IMR-90 (cell line): ENCODE measurements around the gene EDEM3. TPM values are rescaled to one million over a fixed set of nuclear protein-coding genes. Genes with fewer than 3 reads are reported as not detected.

ENCODE experiments used
- ATAC-seq: fragments of 200-7000 bp; cut with Tn5 transposase; 2 replicates; pipeline ENCODE4 v1.9.1; 2020; ENCODE audit warnings: low read depth, mild to moderate bottlenecking, moderate library complexity
- BruUV-seq: library from RNA; stranded (reverse); fragments of 400-500 nt; replicated peaks from 2 replicates; lab custom pipeline; 2021; lab: Mats Ljungman, UMichigan
- CTCF ChIA-PET: fragments of 300-600 bp; formaldehyde crosslinking; extraction: SDS; loops from one replicate; lab custom pipeline; 2021; ENCODE audit warnings: antibody characterized with exemption; lab: Yijun Ruan, JAX
- POLR2A ChIA-PET: fragments of 300-600 bp; sonication (Branson Sonifier 250); formaldehyde crosslinking; loops from one replicate; lab custom pipeline; 2022; ENCODE audit warnings: antibody characterized with exemption; ENCODE audit not compliant: unreplicated experiment; lab: Charles Lee
- DNase-seq: peaks from one replicate; pipeline ENCODE4 v3.0.0; 2013
- H2AFZ ChIP-seq: replicated peaks from 2 replicates; pipeline ENCODE3; 2013; ENCODE audit warnings: low read length, mild to moderate bottlenecking; ENCODE audit not compliant: poor library complexity
- H2AK5ac ChIP-seq: 2 replicates; pipeline ENCODE4 v1.6.1; 2013; ENCODE audit warnings: low read depth, low read length, inconsistent platforms
- H2AK9ac ChIP-seq: replicated peaks from 2 replicates; pipeline ENCODE3; 2013; ENCODE audit warnings: mild to moderate bottlenecking, low read depth, low read length, moderate library complexity; ENCODE audit not compliant: poor library complexity
- H2BK120ac ChIP-seq: 2 replicates; pipeline ENCODE4 v1.6.1; 2013; ENCODE audit warnings: low read depth, low read length, inconsistent platforms
- H2BK15ac ChIP-seq: 3 replicates; pipeline ENCODE4 v1.6.1; 2013; ENCODE audit warnings: low read depth, low read length, inconsistent platforms
- H2BK20ac ChIP-seq: 2 replicates; pipeline ENCODE4 v1.6.1; 2013; ENCODE audit warnings: low read depth, mild to moderate bottlenecking, inconsistent platforms, low read length, moderate library complexity
- H2BK5ac ChIP-seq: 2 replicates; pipeline ENCODE4 v1.6.1; 2013; ENCODE audit warnings: mild to moderate bottlenecking, low read depth, low read length, inconsistent platforms; ENCODE audit not compliant: poor library complexity, severe bottlenecking
- H3K14ac ChIP-seq: replicated peaks from 2 replicates; pipeline ENCODE4 v1.6.1; 2013; ENCODE audit warnings: low read depth, low read length, inconsistent platforms
- H3K18ac ChIP-seq: 2 replicates; pipeline ENCODE4 v1.6.1; 2013; ENCODE audit warnings: low read depth, low read length, control low read depth
- H3K23ac ChIP-seq: 2 replicates; pipeline ENCODE4 v1.6.1; 2013; ENCODE audit warnings: low read depth, low read length, inconsistent platforms
- H3K27ac ChIP-seq: 2 replicates; pipeline ENCODE4 v1.5.1; 2013; ENCODE audit warnings: mild to moderate bottlenecking, control low read depth, low read length; ENCODE audit not compliant: insufficient read depth
- H3K27me3 ChIP-seq: 2 replicates; pipeline ENCODE4 v1.6.1; 2013; ENCODE audit warnings: low read length; ENCODE audit not compliant: control insufficient read depth, insufficient read depth
- H3K36me3 ChIP-seq: 2 replicates; pipeline ENCODE4 v1.6.1; 2013; ENCODE audit warnings: low read length, mixed read lengths; ENCODE audit not compliant: control insufficient read depth, insufficient read depth
- H3K4ac ChIP-seq: 2 replicates; pipeline ENCODE4 v1.6.1; 2013; ENCODE audit warnings: low read depth, low read length, inconsistent platforms
- H3K4me1 ChIP-seq: 2 replicates; pipeline ENCODE4 v1.6.1; 2013; ENCODE audit warnings: low read length, mixed read lengths; ENCODE audit not compliant: control insufficient read depth, insufficient read depth
- H3K4me2 ChIP-seq: 2 replicates; pipeline ENCODE4 v1.6.1; 2013; ENCODE audit warnings: low read depth, mild to moderate bottlenecking, control low read depth, low read length, moderate library complexity
- H3K4me3 ChIP-seq: 2 replicates; pipeline ENCODE4 v1.5.1; 2013; ENCODE audit warnings: low read depth, mild to moderate bottlenecking, control low read depth, low read length, moderate library complexity; ENCODE audit not compliant: insufficient read depth
- H3K56ac ChIP-seq: 2 replicates; pipeline ENCODE4 v1.6.1; 2013; ENCODE audit warnings: low read length, inconsistent platforms; ENCODE audit not compliant: insufficient read depth; ENCODE audit errors: extremely low read depth
- H3K79me1 ChIP-seq, 2 experiments: 2 replicates each; pipeline ENCODE4 v1.6.1; 2013; ENCODE audit warnings: low read length in 2 of 2, inconsistent platforms in 1 of 2, low read depth in 1 of 2
- H3K9ac ChIP-seq: 2 replicates; pipeline ENCODE4 v1.6.1; 2013; ENCODE audit warnings: low read depth, low read length, control low read depth
- H3K9me1 ChIP-seq: 2 replicates; pipeline ENCODE4 v1.6.1; 2013; ENCODE audit warnings: low read length, inconsistent platforms; ENCODE audit not compliant: insufficient read depth
- H3K9me3 ChIP-seq: 2 replicates; pipeline ENCODE4 v1.6.1; 2013; ENCODE audit warnings: low read length; ENCODE audit not compliant: control insufficient read depth, insufficient read depth
- H4K20me1 ChIP-seq: 2 replicates; pipeline ENCODE4 v1.6.1; 2013; ENCODE audit warnings: low read length, inconsistent platforms; ENCODE audit not compliant: insufficient read depth
- H4K5ac ChIP-seq: 2 replicates; pipeline ENCODE4 v1.6.1; 2013; ENCODE audit warnings: mild to moderate bottlenecking, low read depth, low read length, control low read depth
- H4K8ac ChIP-seq, 2 experiments: 2 replicates each; pipeline ENCODE4 v1.6.1; 2013; ENCODE audit warnings: low read depth in 2 of 2, low read length in 2 of 2, control low read depth in 1 of 2, inconsistent platforms in 1 of 2
- H4K91ac ChIP-seq: 2 replicates; pipeline ENCODE4 v1.6.1; 2013; ENCODE audit warnings: low read depth, low read length, inconsistent platforms; ENCODE audit not compliant: insufficient read depth
- CTCF ChIP-seq: conservative IDR thresholded peaks from 2 replicates; pipeline ENCODE4 v1.5.1; 2012; ENCODE audit warnings: mild to moderate bottlenecking, low read depth, low read length, improper control_type of control experiment
- POLR2A ChIP-seq: IDR thresholded peaks from 2 replicates; pipeline ENCODE4 v1.6.1; 2012; ENCODE audit warnings: mild to moderate bottlenecking, low read depth, low read length
- SMC3 ChIP-seq: fragments of 150-350 bp; IDR thresholded peaks from 2 replicates; pipeline ENCODE4 v1.6.1; 2016; ENCODE audit warnings: low read depth, mild to moderate bottlenecking, antibody characterized with exemption, low read length, moderate library complexity
- USF2 ChIP-seq: fragments of 150-350 bp; IDR thresholded peaks from 2 replicates; pipeline ENCODE4 v1.6.1; 2017; ENCODE audit warnings: mild to moderate bottlenecking, antibody characterized with exemption, low read length, low read depth
- WGBS, 2 experiments: methylation state at CpG; one replicate each; pipeline versions ENCODE4 v1.1.5 to v1.1.7; 2013; ENCODE audit warnings: missing lambda C conversion rate in 2 of 2; ENCODE audit not compliant: insufficient read length in 1 of 2; ENCODE audit errors: extremely low coverage in 2 of 2; 5-methylcytosine and 5-hydroxymethylcytosine counted together
- dilution Hi-C: fragments of 300-500 bp; cut with HindIII; formaldehyde crosslinking; loops from one replicate; pipeline ENCODE4 v1.14.3; 2018; ENCODE audit warnings: low sequenced_read_pairs; ENCODE audit not compliant: unreplicated experiment
- in situ Hi-C: fragments of 300-500 bp; cut with MboI; formaldehyde crosslinking; loops from 3 replicates; pipeline ENCODE4 v1.14.3; 2019; ENCODE audit warnings: low sequenced_read_pairs, inconsistent platforms, mixed read lengths
- intact Hi-C: fragments of 100-400 bp; cut with micrococcal nuclease; formaldehyde crosslinking; loops from 2 replicates; pipeline ENCODE4 v1.10.0; 2022
- polyA plus RNA-seq, 3 experiments: library from polyadenylated mRNA; depleted of rRNA; stranded (reverse); fragments of >200 nt; gene quantifications; 2 replicates each; pipeline ENCODE4 v1.2.3, GENCODE V29; 2012; ENCODE audit warnings: low replicate concordance in 1 of 3
- total RNA-seq: library from RNA; depleted of rRNA; stranded (reverse); fragments of >200 nt; gene quantifications from 2 replicates; pipeline ENCODE4 v1.2.3, GENCODE V29; 2012

Gene EDEM3
- total and polyA plus RNA-seq, 2 of the 4 experiments (the other 2 are of a cell fraction), result 17.5 to 29.9 TPM

GRCh38 chr1:184745110-184745509 lies 9.5 kb downstream of the EDEM3 start:
- peaks cover 3% of the 10 kb centered on the region for H3K4me1 ChIP-seq
- ChIA-PET POLR2A (no interaction called here), CTCF (interaction anchor here (0.6 kb wide), 1 partner anchor 40 kb away, joined by 3 read pairs; no protein-coding TSS in a partner anchor)
- no peak overlapping the region for H2AK9ac ChIP-seq
- dilution Hi-C loops, result no loop called here
- no peak overlapping the region for H2AFZ ChIP-seq
- H2BK5ac ChIP-seq, result no peak overlapping the region
- no peaks in the 10 kb centered on the region for H3K9me3 ChIP-seq
- no peak overlapping the region for H3K4ac ChIP-seq
- DNase-seq (no peak), ATAC-seq (0 out of 2 replicates have a peak, but pooled peaks have one; percentile 21)
- H3K14ac ChIP-seq, result no peak overlapping the region
- H4K5ac ChIP-seq, result no peak overlapping the region
- no peak overlapping the region for H2BK120ac ChIP-seq
- WGBS, 2 experiments, result no CpG with 5 or more reads among the region's 2 CpGs
- peaks cover 3 to 21% of the 10 kb centered on the region in 2 experiments; a peak in 3 of 4 replicates for H3K79me1 ChIP-seq
- no peak overlapping the region for H3K18ac ChIP-seq
- H3K27me3 ChIP-seq, result no peaks in the 10 kb centered on the region
- no peak overlapping the region for H4K8ac ChIP-seq
- no peak overlapping the region for H2AK5ac ChIP-seq
- no TSS peak for BruUV-seq
- H2BK20ac ChIP-seq, result no peak overlapping the region
- no peak overlapping the region for H3K23ac ChIP-seq
- no peak overlapping the region for H3K4me2 ChIP-seq
- intact Hi-C loops, result no loop called here
- no peaks in the 10 kb centered on the region for H4K20me1 ChIP-seq
- no peak overlapping the region for H3K56ac ChIP-seq
- H3K36me3 ChIP-seq, result no peaks in the 10 kb centered on the region
- H4K91ac ChIP-seq, result no peak overlapping the region
- H3K4me3 ChIP-seq, result no peak overlapping the region
- no peak overlapping the region for H2BK15ac ChIP-seq
- H3K9me1 ChIP-seq, result no peaks in the 10 kb centered on the region
- H3K9ac ChIP-seq, result no peak overlapping the region
- in situ Hi-C loops, result no loop called here
- H3K27ac ChIP-seq, result no peak overlapping the region
- no peak for TF ChIP-seq POLR2A
- no peak for TF ChIP-seq USF2
- no peak for TF ChIP-seq CTCF
- TF ChIP-seq SMC3, result no peak
